ENCODE results near the gene CPEB1. TPM values are rescaled to one million over a fixed set of nuclear protein-coding genes. Genes with fewer than 3 reads are reported as not detected.

Gene CPEB1
- total and polyA plus RNA-seq, 2 experiments from 2014 or later, result 4.1 to 9.4 TPM

GRCh38 chr15:82624438-82624837 is 22.7 kb downstream of the CPEB1 start:
- Histone ChIP-seq H3K36me3 (ENCODE audit: insufficient read depth) (no peaks in the 10 kb centered on the region), H3K79me2 (replicated peaks; ENCODE audit: insufficient read depth) (no peaks in the 10 kb centered on the region), H3K4me2 (no peak overlapping the region), H4K20me1 (replicated peaks; ENCODE audit: insufficient read depth) (no peaks in the 10 kb centered on the region), H3K27ac (ENCODE audit: low read depth) (no peak overlapping the region), H2AFZ (no peak overlapping the region), H3F3A (replicated peaks; ENCODE audit: low read depth) (no peaks in the 10 kb centered on the region), H3K27me3 (ENCODE audit: insufficient read depth) (no peaks in the 10 kb centered on the region), H3K4me1 (ENCODE audit: insufficient read depth) (no peaks in the 10 kb centered on the region), H3K4me3 (no peak overlapping the region), H3K9me2 (ENCODE audit: insufficient read depth) (no peaks in the 10 kb centered on the region)
- Mint-ChIP-seq H3K4me3 (no peak overlapping the region), H3K36me3 (ENCODE audit: low read depth) (no peaks in the 10 kb centered on the region), H3K4me1 (no peaks in the 10 kb centered on the region), H3K27me3 (ENCODE audit: insufficient read depth, low read depth, poor library complexity) (peaks cover 2% of the 10 kb centered on the region), H3K27ac (no peak overlapping the region), H3K9me3 (no peaks in the 10 kb centered on the region)
- DNase-seq (ENCODE audit: low spot score) (no peak), ATAC-seq (no peak)
- no peak for TF ChIP-seq ZNF462 (CRISPR knock-in tag; IDR thresholded peaks at IDR 0.05)
- TF ChIP-seq ZNF114 (CRISPR knock-in tag; IDR thresholded peaks at IDR 0.05), result no peak
- no peak for TF ChIP-seq NANOG (IDR thresholded peaks at IDR 0.05; ENCODE audit: borderline replicate concordance)
- no peak for TF ChIP-seq EZH2 (IDR thresholded peaks at IDR 0.05; ENCODE audit: low read depth, unreplicated experiment)
- TF ChIP-seq STAT1 (IDR thresholded peaks at IDR 0.05; ENCODE audit: unreplicated experiment), result no peak
- TF ChIP-seq POLR2AphosphoS5 (IDR thresholded peaks at IDR 0.05; ENCODE audit: low read depth), result no peak
- TF ChIP-seq CREB1 (CRISPR knock-in tag; IDR thresholded peaks at IDR 0.05; ENCODE audit: low read depth), result no peak
- TF ChIP-seq ETS1 (IDR thresholded peaks at IDR 0.05), result no peak
- no peak for TF ChIP-seq ZNF331 (CRISPR knock-in tag; IDR thresholded peaks at IDR 0.05; ENCODE audit: low read depth)
- no peak for TF ChIP-seq REST (IDR thresholded peaks at IDR 0.05; ENCODE audit: unreplicated experiment)
- no peak for TF ChIP-seq CTCF (conservative IDR thresholded peaks at IDR 0.05; ENCODE audit: low read depth in 2 of 2)
- TF ChIP-seq JUNB (IDR thresholded peaks at IDR 0.05; ENCODE audit: unreplicated experiment), result no peak
- no peak for TF ChIP-seq EZH2phosphoT487 (IDR thresholded peaks at IDR 0.05; ENCODE audit: unreplicated experiment)
